Measurements from ENCODE around the gene TRIM8. TPM values are rescaled to one million over a fixed set of nuclear protein-coding genes. Genes with fewer than 3 reads are reported as not detected.
"Not testable (repeated sequence)": the region's sequence is repeated elsewhere in the genome, so short reads cannot be mapped to it uniquely, and the experiment has no call there.

TRIM8 gene
- total RNA-seq, 2 donors from 2014 or later, result 27.7 to 32.7 TPM

GRCh38 chr10:102660888-102661657, 16.8 kb downstream of the TRIM8 start:
- Histone ChIP-seq H3K27ac (ENCODE audit: low read depth, low read length) (peak overlapping the region; percentile 72), H3K9me3 (ENCODE audit: control insufficient read depth, low read length) (no peaks in the 10 kb centered on the region), H3K27me3 (ENCODE audit: control insufficient read depth, insufficient read depth, low read length, poor library complexity, severe bottlenecking) (no peaks in the 10 kb centered on the region), H3K36me3 (ENCODE audit: control insufficient read depth, insufficient read depth, low read length) (peaks cover 4% of the 10 kb centered on the region), H3K4me1 (ENCODE audit: control insufficient read depth, insufficient read depth, low read length) (no peaks in the 10 kb centered on the region), H3K9ac (ENCODE audit: extremely low read depth, low read length, poor library complexity, severe bottlenecking) (no peak overlapping the region), H3K4me3 (ENCODE audit: low read length) (no peak overlapping the region)
- Mint-ChIP-seq H3K27ac (no peak overlapping the region), H3K27me3 (ENCODE audit: insufficient read depth) (no peaks in the 10 kb centered on the region), H3K36me3 (ENCODE audit: low read depth) (peaks cover 17% of the 10 kb centered on the region), H3K4me1 (no peaks in the 10 kb centered on the region), H3K9me3 (no peaks in the 10 kb centered on the region), H3K4me3 (no peak overlapping the region)
- no peak for TF ChIP-seq CTCF (conservative IDR thresholded peaks at IDR 0.05)
- WGBS, 2 experiments (ENCODE audit: insufficient coverage in 1 of 2, insufficient read length in 1 of 2), result 49 to 55% methylated on average over 4 to 22 of the region's 22 CpGs
- no peak for DNase-seq

GRCh38 chr10:102661658-102662028, 17.4 kb downstream of the TRIM8 start:
- H3K27me3 Mint-ChIP-seq (ENCODE audit: insufficient read depth), result no peaks in the 10 kb centered on the region
- H3K27me3 ChIP-seq (ENCODE audit: control insufficient read depth, insufficient read depth, low read length, poor library complexity, severe bottlenecking), result no peaks in the 10 kb centered on the region
- no peaks in the 10 kb centered on the region for H3K4me1 ChIP-seq (ENCODE audit: control insufficient read depth, insufficient read depth, low read length)
- TF ChIP-seq CTCF (conservative IDR thresholded peaks at IDR 0.05), result no peak
- H3K9me3 Mint-ChIP-seq, result no peaks in the 10 kb centered on the region
- no peak overlapping the region for H3K4me3 ChIP-seq (ENCODE audit: low read length)
- H3K4me3 Mint-ChIP-seq, result no peak overlapping the region
- DNase-seq, result no peak
- H3K4me1 Mint-ChIP-seq, result no peaks in the 10 kb centered on the region
- peaks cover 12% of the 10 kb centered on the region for H3K36me3 Mint-ChIP-seq (ENCODE audit: low read depth)
- peak overlapping the region; percentile 30 for H3K27ac ChIP-seq (ENCODE audit: low read depth, low read length)
- 94% methylated on average over 6 of the region's 6 CpGs; no CpG with 5 or more reads in 1 of the 2 experiments for WGBS, 2 experiments (ENCODE audit: insufficient coverage in 1 of 2, insufficient read length in 1 of 2)
- H3K9ac ChIP-seq (ENCODE audit: extremely low read depth, low read length, poor library complexity, severe bottlenecking), result no peak overlapping the region
- H3K9me3 ChIP-seq (ENCODE audit: control insufficient read depth, low read length), result no peaks in the 10 kb centered on the region
- no peaks in the 10 kb centered on the region for H3K36me3 ChIP-seq (ENCODE audit: control insufficient read depth, insufficient read depth, low read length)
- no peak overlapping the region for H3K27ac Mint-ChIP-seq

- Histone ChIP-seq H3K4me1 (ENCODE audit: control insufficient read depth, insufficient read depth, low read length) (no peaks in the 10 kb centered on the region), H3K27ac (ENCODE audit: low read depth, low read length) (no peak overlapping the region), H3K27me3 (ENCODE audit: control insufficient read depth, insufficient read depth, low read length, poor library complexity, severe bottlenecking) (no peaks in the 10 kb centered on the region), H3K9ac (ENCODE audit: extremely low read depth, low read length, poor library complexity, severe bottlenecking) (no peak overlapping the region), H3K36me3 (ENCODE audit: control insufficient read depth, insufficient read depth, low read length) (no peaks in the 10 kb centered on the region), H3K9me3 (ENCODE audit: control insufficient read depth, low read length) (no peaks in the 10 kb centered on the region), H3K4me3 (ENCODE audit: low read length) (no peak overlapping the region)
- DNase-seq, result no peak
- Mint-ChIP-seq H3K36me3 (ENCODE audit: low read depth) (no peaks in the 10 kb centered on the region), H3K27ac (no peak overlapping the region), H3K9me3 (no peaks in the 10 kb centered on the region), H3K4me3 (no peak overlapping the region), H3K27me3 (ENCODE audit: insufficient read depth) (no peaks in the 10 kb centered on the region), H3K4me1 (peaks cover 8% of the 10 kb centered on the region)
- no peak for TF ChIP-seq CTCF (conservative IDR thresholded peaks at IDR 0.05)
- WGBS, 2 experiments (ENCODE audit: insufficient coverage in 1 of 2, insufficient read length in 1 of 2), result 93 to 96% methylated on average over 7 to 9 of the region's 9 CpGs
Measured at GRCh38 chr10:102665904-102666509, 21.7 kb downstream of the TRIM8 start.

GRCh38 chr10:102667411-102667810, 23.1 kb downstream of the TRIM8 start:
- not testable (repeated sequence) for H3K36me3 ChIP-seq (ENCODE audit: control insufficient read depth, insufficient read depth, low read length); H3K9ac ChIP-seq (ENCODE audit: extremely low read depth, low read length, poor library complexity, severe bottlenecking); H3K36me3 Mint-ChIP-seq (ENCODE audit: low read depth); H3K4me1 ChIP-seq (ENCODE audit: control insufficient read depth, insufficient read depth, low read length); H3K9me3 ChIP-seq (ENCODE audit: control insufficient read depth, low read length); H3K9me3 Mint-ChIP-seq; DNase-seq; H3K27me3 Mint-ChIP-seq (ENCODE audit: insufficient read depth); H3K4me3 Mint-ChIP-seq; H3K27me3 ChIP-seq (ENCODE audit: control insufficient read depth, insufficient read depth, low read length, poor library complexity, severe bottlenecking); H3K4me1 Mint-ChIP-seq; H3K4me3 ChIP-seq (ENCODE audit: low read length)
- WGBS, 2 experiments (ENCODE audit: insufficient coverage in 1 of 2, insufficient read length in 1 of 2), result 100% methylated on average over 2 of the region's 4 CpGs; no CpG with 5 or more reads in 1 of the 2 experiments
- H3K27ac Mint-ChIP-seq, result peak overlapping the region; percentile 58
- peak overlapping the region; percentile 55 for H3K27ac ChIP-seq (ENCODE audit: low read depth, low read length)

All from endodermal cell (in vitro differentiated cells).